Astrocyte of the spinal cord (primary cell): ENCODE measurements around the gene ADAP1.
"Not testable (repeated sequence)": the region's sequence is repeated elsewhere in the genome, so short reads cannot be mapped to it uniquely, and the experiment has no call there.

Experiments used
- DNase-seq: peaks from one replicate; pipeline ENCODE4 v3.0.0; 2011; ENCODE audit warnings: low read depth, low spot score
- H3K4me3 ChIP-seq: 2 replicates; pipeline ENCODE4 v1.5.1; 2011; ENCODE audit warnings: low read depth, mild to moderate bottlenecking, low read length, moderate library complexity
- in situ Hi-C: cut with HindIII; loops from 2 replicates; pipeline ENCODE4 v1.10.0; 2017; ENCODE audit warnings: low sequenced_read_pairs
- TF ChIP-seq, protein P1 (sequence below): IDR thresholded peaks from 2 replicates; pipeline ENCODE4 v1.5.1; 2012; ENCODE audit warnings: low read depth, mild to moderate bottlenecking, low read length, inconsistent platforms

The ADAP1 gene

GRCh38 chr7:911791-912480, 42.5 kb downstream of the ADAP1 start:
- in situ Hi-C loops, result no loop called here
- H3K4me3 ChIP-seq, result no peak overlapping the region
- DNase-seq, result no peak
- TF ChIP-seq, protein P1, sequence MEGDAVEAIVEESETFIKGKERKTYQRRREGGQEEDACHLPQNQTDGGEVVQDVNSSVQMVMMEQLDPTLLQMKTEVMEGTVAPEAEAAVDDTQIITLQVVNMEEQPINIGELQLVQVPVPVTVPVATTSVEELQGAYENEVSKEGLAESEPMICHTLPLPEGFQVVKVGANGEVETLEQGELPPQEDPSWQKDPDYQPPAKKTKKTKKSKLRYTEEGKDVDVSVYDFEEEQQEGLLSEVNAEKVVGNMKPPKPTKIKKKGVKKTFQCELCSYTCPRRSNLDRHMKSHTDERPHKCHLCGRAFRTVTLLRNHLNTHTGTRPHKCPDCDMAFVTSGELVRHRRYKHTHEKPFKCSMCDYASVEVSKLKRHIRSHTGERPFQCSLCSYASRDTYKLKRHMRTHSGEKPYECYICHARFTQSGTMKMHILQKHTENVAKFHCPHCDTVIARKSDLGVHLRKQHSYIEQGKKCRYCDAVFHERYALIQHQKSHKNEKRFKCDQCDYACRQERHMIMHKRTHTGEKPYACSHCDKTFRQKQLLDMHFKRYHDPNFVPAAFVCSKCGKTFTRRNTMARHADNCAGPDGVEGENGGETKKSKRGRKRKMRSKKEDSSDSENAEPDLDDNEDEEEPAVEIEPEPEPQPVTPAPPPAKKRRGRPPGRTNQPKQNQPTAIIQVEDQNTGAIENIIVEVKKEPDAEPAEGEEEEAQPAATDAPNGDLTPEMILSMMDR, result no peak

DNA sequence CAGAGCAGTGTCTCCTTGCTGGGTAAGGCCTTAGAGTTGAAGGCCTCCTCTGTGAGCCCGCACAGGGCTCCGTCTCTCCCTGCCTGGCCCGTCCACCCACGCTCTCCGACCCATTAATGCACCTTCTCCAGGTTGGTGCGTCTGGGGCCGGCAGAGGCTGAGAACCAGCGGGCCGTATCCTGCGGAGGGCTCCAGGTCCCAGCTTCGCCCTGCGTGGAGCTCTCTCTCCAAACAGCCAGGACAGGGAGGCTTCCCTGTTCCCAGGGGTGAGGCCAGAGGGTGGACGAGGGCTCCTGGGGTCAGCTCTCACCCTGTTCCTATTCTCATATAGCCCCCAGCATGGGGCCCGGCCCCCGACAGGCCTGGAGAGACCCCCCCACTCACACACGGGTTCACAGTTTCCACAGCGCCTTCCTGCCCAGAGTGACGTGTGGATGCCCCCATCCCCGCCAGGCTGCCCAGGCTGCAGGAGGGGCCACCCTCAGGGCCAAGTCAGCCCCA, 43.5 kb downstream of the ADAP1 start:
- TF ChIP-seq, protein P1, result no peak
- DNase-seq, result no peak
- no peak overlapping the region for H3K4me3 ChIP-seq
- in situ Hi-C loops, result no loop called here

GRCh38 chr7:910441-910861, 44.0 kb downstream of the ADAP1 start:
- in situ Hi-C loops, result no loop called here
- no peak for DNase-seq
- no peak overlapping the region for H3K4me3 ChIP-seq
- TF ChIP-seq, protein P1, result no peak

DNA sequence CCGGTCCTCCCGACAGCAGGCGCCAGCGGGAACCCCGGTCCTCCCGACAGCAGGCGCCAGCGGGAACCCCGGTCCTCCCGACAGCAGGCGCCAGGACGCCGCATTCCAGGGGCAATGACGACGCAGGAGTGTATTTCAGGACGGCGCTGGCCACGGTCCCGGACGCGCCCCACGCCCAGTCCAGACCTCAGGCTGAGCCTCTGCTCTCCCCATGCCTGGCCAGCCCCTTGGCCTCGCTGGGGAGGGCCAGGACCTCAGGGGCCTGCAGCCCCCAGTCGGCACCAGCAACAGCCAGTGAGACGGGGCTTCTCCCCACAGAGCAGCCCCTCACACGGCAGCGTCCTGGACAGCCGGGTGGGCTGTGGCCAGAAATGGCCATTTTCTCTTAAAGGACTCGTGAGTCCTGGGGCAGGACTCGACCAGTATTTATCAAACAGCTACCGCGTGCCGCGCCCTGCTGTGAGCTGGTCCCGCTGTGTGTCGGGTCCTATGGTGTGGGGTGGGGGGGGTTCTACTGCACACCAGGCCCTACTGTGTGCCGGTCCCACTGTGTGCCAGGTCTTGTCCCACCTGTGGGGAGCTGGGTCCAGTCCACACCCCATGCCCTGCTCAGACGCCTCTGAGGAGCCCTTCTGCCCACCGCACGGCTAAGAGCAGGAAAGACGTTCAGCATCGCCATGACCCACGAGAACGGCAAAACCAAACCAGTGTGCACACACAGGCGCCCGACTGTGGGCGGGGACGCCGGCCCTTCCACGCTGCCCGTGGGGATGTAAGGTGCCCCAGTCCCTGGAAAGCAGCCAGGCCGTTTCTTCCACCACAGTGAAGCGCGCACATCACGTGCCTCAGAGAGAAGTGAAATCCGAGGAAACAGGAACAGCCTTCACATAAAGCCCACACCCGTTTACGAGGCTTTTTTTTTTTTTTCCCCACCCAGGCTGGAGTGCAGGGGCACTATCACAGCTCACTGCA, 44.8 kb downstream of the ADAP1 start:
- TF ChIP-seq, protein P1, result no peak
- in situ Hi-C loops, result no loop called here

GRCh38 chr7:908591-909357, 45.7 kb downstream of the ADAP1 start:
- peak; percentile 31 for DNase-seq
- H3K4me3 ChIP-seq, in situ Hi-C loops: not testable (repeated sequence)
- TF ChIP-seq, protein P1, result peak; percentile 78

More for the DNA sequence above, 44.8 kb downstream of the ADAP1 start:
- peak; percentile 24 for DNase-seq
- H3K4me3 ChIP-seq, result no peak overlapping the region

GRCh38 chr7:908159-908581, 46.3 kb downstream of the ADAP1 start:
- TF ChIP-seq, protein P1, result no peak

More at GRCh38 chr7:908159-908581, 46.3 kb downstream of the ADAP1 start:
- in situ Hi-C loops, result no loop called here
- DNase-seq, result no peak
- no peak overlapping the region for H3K4me3 ChIP-seq
